HEK293T (cell line): ENCODE measurements around the gene AMN.

Experiments
- ARNT ChIP-seq: fragments of 450-650 bp; IDR thresholded peaks from 2 replicates; pipeline ENCODE4 v1.6.1; 2017; ENCODE audit warnings: mild to moderate bottlenecking
- BHLHE40 ChIP-seq: fragments of 450-650 bp; IDR thresholded peaks from 2 replicates; pipeline ENCODE4 v1.6.1; 2016; ENCODE audit warnings: mild to moderate bottlenecking, moderate library complexity, borderline replicate concordance
- CTBP1 ChIP-seq: fragments of 450-650 bp; IDR thresholded peaks from 2 replicates; pipeline ENCODE4 v1.6.1; 2016; ENCODE audit warnings: borderline replicate concordance
- ELF4 ChIP-seq: fragments of 450-650 bp; IDR thresholded peaks from 2 replicates; pipeline ENCODE4 v1.6.1; 2017; ENCODE audit warnings: antibody characterized with exemption
- FOXA1 ChIP-seq: fragments of 450-650 bp; IDR thresholded peaks from 2 replicates; pipeline ENCODE4 v1.6.1; 2016; ENCODE audit warnings: mild to moderate bottlenecking
- FOXK2 ChIP-seq: fragments of 450-650 bp; IDR thresholded peaks from 2 replicates; pipeline ENCODE4 v1.6.1; 2016; ENCODE audit warnings: mild to moderate bottlenecking
- FOXM1 ChIP-seq: fragments of 450-650 bp; IDR thresholded peaks from 2 replicates; pipeline ENCODE4 v1.6.1; 2017; ENCODE audit warnings: mild to moderate bottlenecking, borderline replicate concordance
- LEF1 ChIP-seq: fragments of 450-650 bp; IDR thresholded peaks from 2 replicates; pipeline ENCODE4 v1.6.1; 2017; ENCODE audit warnings: mild to moderate bottlenecking, borderline replicate concordance
- NFRKB ChIP-seq: fragments of 450-650 bp; IDR thresholded peaks from 2 replicates; pipeline ENCODE4 v1.6.1; 2016; ENCODE audit warnings: mild to moderate bottlenecking, moderate library complexity
- SP1 ChIP-seq: fragments of 450-650 bp; IDR thresholded peaks from 2 replicates; pipeline ENCODE4 v1.6.1; 2017
- SUZ12 ChIP-seq: fragments of 450-650 bp; IDR thresholded peaks from 2 replicates; pipeline ENCODE4 v1.6.1; 2016; ENCODE audit warnings: mild to moderate bottlenecking
- TARDBP ChIP-seq: fragments of 450-650 bp; IDR thresholded peaks from 2 replicates; pipeline ENCODE4 v1.6.1; 2016

DNA sequence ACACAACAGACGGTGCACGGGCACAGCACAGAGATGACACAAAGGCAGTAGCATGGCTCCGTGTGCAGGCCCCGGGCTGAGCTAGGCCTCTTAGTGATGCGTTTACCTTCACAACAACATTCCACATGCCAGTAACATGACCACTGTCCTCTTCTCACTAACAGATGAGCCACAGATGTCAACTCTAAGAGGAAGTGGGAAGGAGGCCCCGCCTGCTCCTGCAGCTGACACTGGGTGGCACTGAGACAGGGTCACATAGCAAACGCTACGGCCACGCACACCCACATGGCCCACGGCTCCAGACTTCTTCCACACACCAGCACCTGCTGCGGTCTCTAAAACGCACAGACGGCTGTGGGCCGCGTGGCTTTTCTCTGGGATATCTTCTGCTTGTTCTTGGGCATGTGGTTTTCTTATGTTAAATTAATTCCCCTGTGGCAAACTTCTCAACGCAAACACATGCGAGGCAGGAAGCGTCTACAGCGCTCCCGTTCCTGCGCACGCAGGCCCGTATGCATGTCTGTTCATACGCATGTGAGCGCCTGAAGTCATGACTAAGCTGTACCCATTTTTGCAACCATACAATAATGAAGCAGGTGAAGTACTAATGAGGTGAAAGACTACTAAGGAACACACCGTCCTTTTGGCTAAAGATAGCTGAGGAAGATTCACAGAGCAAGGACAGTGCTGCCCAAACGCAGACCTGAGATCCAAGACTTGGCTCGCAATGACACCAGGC, 26.8 kb downstream of the AMN start:
- no peak for TF ChIP-seq SP1
- no peak for TF ChIP-seq BHLHE40
- TF ChIP-seq FOXM1, result no peak
- no peak for TF ChIP-seq TARDBP
- no peak for TF ChIP-seq NFRKB
- TF ChIP-seq ELF4, result no peak
- no peak for TF ChIP-seq CTBP1
- no peak for TF ChIP-seq ARNT
- no peak for TF ChIP-seq SUZ12
- TF ChIP-seq FOXK2, result no peak
- TF ChIP-seq FOXA1, result no peak
- TF ChIP-seq LEF1, result no peak
